SU-DHL-6 (cell line): Measurements from ENCODE around the gene ZNF135.

ENCODE experiments used
- H2AFZ ChIP-seq: fragments of 200-600 bp; sonication (generic); 2 replicates; pipeline ENCODE4 v1.6.1; 2014; ENCODE audit warnings: low read depth, mild to moderate bottlenecking, moderate library complexity, mixed read lengths, antibody characterized with exemption, low read length; ENCODE audit not compliant: severe bottlenecking
- H3F3A ChIP-seq: fragments of 200-600 bp; shearing (Covaris generic); 2 replicates; pipeline ENCODE4 v1.6.0; 2016; ENCODE audit warnings: antibody characterized with exemption, mild to moderate bottlenecking; ENCODE audit not compliant: insufficient read depth
- H3K27ac ChIP-seq: fragments of 200-600 bp; sonication (generic); 2 replicates; pipeline ENCODE4 v1.5.1; 2016; ENCODE audit warnings: low read depth, mild to moderate bottlenecking, low read length, moderate library complexity, mixed read lengths
- H3K27me3 ChIP-seq: fragments of 200-600 bp; sonication (generic), shearing (Covaris generic); 2 replicates; pipeline ENCODE4 v1.6.0; 2014; ENCODE audit warnings: mild to moderate bottlenecking, low read length
- H3K36me3 ChIP-seq: fragments of 200-600 bp; sonication (generic); 2 replicates; pipeline ENCODE4 v1.6.1; 2014; ENCODE audit warnings: mild to moderate bottlenecking, low read length, mixed read lengths
- H3K4me2 ChIP-seq: fragments of 300-600, 200-600 bp; shearing (Covaris generic), sonication (generic); 2 replicates; pipeline ENCODE4 v1.6.0; 2014; ENCODE audit warnings: low read length, low read depth, mild to moderate bottlenecking; ENCODE audit not compliant: poor library complexity, severe bottlenecking
- H3K4me3 ChIP-seq: fragments of 200-600 bp; sonication (generic); 2 replicates; pipeline ENCODE4 v1.5.1; 2014; ENCODE audit warnings: antibody characterized with exemption, low read length, mild to moderate bottlenecking, mixed read lengths; ENCODE audit not compliant: insufficient read depth, poor library complexity, severe bottlenecking
- H3K79me2 ChIP-seq: fragments of 200-600 bp; sonication (generic); 2 replicates; pipeline ENCODE4 v1.6.1; 2014; ENCODE audit warnings: mild to moderate bottlenecking, low read length, moderate library complexity; ENCODE audit not compliant: insufficient read depth
- H3K9ac ChIP-seq: fragments of 200-600 bp; sonication (generic); 2 replicates; pipeline ENCODE4 v1.7.0; 2014; ENCODE audit warnings: mild to moderate bottlenecking, low read length
- H3K9me2 ChIP-seq: fragments of 200-600 bp; sonication (generic); replicated peaks from 2 replicates; pipeline ENCODE4 v1.6.1; 2014; ENCODE audit warnings: low read length; ENCODE audit not compliant: insufficient read depth
- H3K9me3 ChIP-seq: fragments of 200-600 bp; sonication (generic); 2 replicates; pipeline ENCODE4 v1.6.1; 2014; ENCODE audit warnings: low read length, mixed read lengths; ENCODE audit not compliant: insufficient read depth
- H4K20me1 ChIP-seq: fragments of 200-600 bp; sonication (generic); 2 replicates; pipeline ENCODE4 v1.6.1; 2014; ENCODE audit warnings: low read depth, mild to moderate bottlenecking, antibody characterized with exemption, low read length, moderate library complexity, mixed read lengths
- CTCF ChIP-seq: fragments of 200-600 bp; sonication (generic); IDR thresholded peaks from one replicate; pipeline ENCODE4 v1.5.1; 2017; ENCODE audit warnings: antibody characterized with exemption, mild to moderate bottlenecking, low read length, moderate library complexity; ENCODE audit not compliant: insufficient read depth, poor library complexity, severe bottlenecking
- EZH2phosphoT487 ChIP-seq: fragments of 200-600 bp; sonication (generic), shearing (Covaris generic); conservative IDR thresholded peaks from 2 replicates; pipeline ENCODE4 v1.6.1; 2018; ENCODE audit warnings: mild to moderate bottlenecking, antibody characterized with exemption, low read length, moderate library complexity, mixed read lengths

The ZNF135 gene

DNA sequence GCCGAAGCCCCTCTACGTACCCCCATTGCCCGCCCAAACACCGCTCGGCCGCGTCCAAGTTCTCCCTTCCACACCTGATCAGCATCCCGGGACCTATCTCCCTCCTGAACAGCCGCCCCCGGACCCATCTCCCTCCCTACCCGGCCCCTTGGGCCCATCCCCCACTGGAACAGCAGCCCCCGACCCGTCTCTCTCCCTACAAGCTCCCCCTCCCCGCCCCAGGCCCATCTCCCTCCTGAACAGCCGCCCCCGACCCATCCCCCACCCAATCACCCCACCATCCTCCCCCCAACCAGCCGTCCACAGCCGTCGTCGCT is 24.6 kb upstream of the ZNF135 start:
- H3K9ac ChIP-seq, result no peak overlapping the region
- no peak overlapping the region for H2AFZ ChIP-seq
- no peak overlapping the region for H3K27ac ChIP-seq

DNA sequence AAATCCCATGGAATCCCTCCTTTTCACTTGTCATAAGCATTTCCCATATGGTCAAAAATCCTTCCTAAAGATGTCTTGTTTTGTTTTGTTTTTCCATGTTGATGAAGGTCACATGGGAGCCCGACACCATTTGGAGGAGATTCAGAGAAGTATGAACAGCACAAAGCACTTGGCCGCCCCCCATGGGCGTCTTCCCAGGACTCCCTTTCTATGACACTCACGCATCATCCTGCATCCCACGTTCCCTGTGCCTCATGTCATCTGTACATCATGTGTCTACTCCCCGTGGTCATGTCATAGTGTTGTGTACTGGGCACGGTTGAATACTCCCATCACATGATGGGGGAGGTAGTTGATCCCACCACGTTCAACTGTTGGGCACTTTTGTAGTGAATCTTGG is 23.2 kb upstream of the ZNF135 start:
- no peak overlapping the region for H2AFZ ChIP-seq
- H3K9me3 ChIP-seq, result no peaks in the 10 kb centered on the region
- H4K20me1 ChIP-seq, result no peaks in the 10 kb centered on the region
- H3K9ac ChIP-seq, result no peak overlapping the region
- no peaks in the 10 kb centered on the region for H3K36me3 ChIP-seq
- no peak overlapping the region for H3K27ac ChIP-seq
- H3K9me2 ChIP-seq, result no peaks in the 10 kb centered on the region
- H3K4me2 ChIP-seq, result no peak overlapping the region
- H3K4me3 ChIP-seq, result no peak overlapping the region
- H3K27me3 ChIP-seq, result no peaks in the 10 kb centered on the region
- H3K79me2 ChIP-seq, result no peaks in the 10 kb centered on the region
- no peaks in the 10 kb centered on the region for H3F3A ChIP-seq
- TF ChIP-seq CTCF, result no peak
- no peak for TF ChIP-seq EZH2phosphoT487

More for the DNA sequence above, 24.6 kb upstream of the ZNF135 start:
- H3F3A ChIP-seq, result no peaks in the 10 kb centered on the region
- H3K79me2 ChIP-seq, result no peaks in the 10 kb centered on the region
- no peaks in the 10 kb centered on the region for H3K9me3 ChIP-seq
- H3K4me2 ChIP-seq, result no peak overlapping the region
- no peaks in the 10 kb centered on the region for H3K36me3 ChIP-seq
- H4K20me1 ChIP-seq, result no peaks in the 10 kb centered on the region
- H3K27me3 ChIP-seq, result no peaks in the 10 kb centered on the region
- no peak overlapping the region for H3K4me3 ChIP-seq
- H3K9me2 ChIP-seq, result no peaks in the 10 kb centered on the region
- no peak for TF ChIP-seq EZH2phosphoT487
- TF ChIP-seq CTCF, result no peak

- Histone ChIP-seq H2AFZ (no peak overlapping the region), H3F3A (no peaks in the 10 kb centered on the region), H3K4me2 (no peak overlapping the region), H3K36me3 (no peaks in the 10 kb centered on the region), H3K9me3 (no peaks in the 10 kb centered on the region), H3K27ac (no peak overlapping the region), H4K20me1 (no peaks in the 10 kb centered on the region), H3K4me3 (no peak overlapping the region), H3K79me2 (no peaks in the 10 kb centered on the region), H3K9ac (no peak overlapping the region), H3K27me3 (no peaks in the 10 kb centered on the region), H3K9me2 (no peaks in the 10 kb centered on the region)
- TF ChIP-seq EZH2phosphoT487 (no peak), CTCF (no peak)
These were observed 21.0 kb upstream of the ZNF135 start for GRCh38 chr19:58037927-58038687.
